Calu3 (cell line): ENCODE measurements around the gene RAF1. TPM values are rescaled to one million over a fixed set of nuclear protein-coding genes. Genes with fewer than 3 reads are reported as not detected.

Experiments
- BruUV-seq: library from RNA; stranded (reverse); fragments of 400-500 nt; replicated peaks from 2 replicates; lab custom pipeline; 2021; lab: Mats Ljungman, UMichigan
- CTCF ChIA-PET: fragments of 300-600 bp; sonication (Branson Sonifier 250); formaldehyde crosslinking; loops from one replicate; lab custom pipeline; 2022; ENCODE audit warnings: antibody characterized with exemption; lab: Charles Lee
- DNase-seq: peaks from one replicate; pipeline ENCODE4 v3.0.0; 2022
- H3K27ac Mint-ChIP-seq: one replicate; pipeline ENCODE4 v1.8.0; 2022; ENCODE audit warnings: mixed read lengths; ENCODE audit not compliant: unreplicated experiment
- H3K27me3 Mint-ChIP-seq: one replicate; pipeline ENCODE4 v1.8.0; 2022; ENCODE audit warnings: mixed read lengths; ENCODE audit not compliant: unreplicated experiment
- H3K36me3 Mint-ChIP-seq: one replicate; pipeline ENCODE4 v1.8.0; 2022; ENCODE audit warnings: mild to moderate bottlenecking, moderate library complexity, mixed read lengths; ENCODE audit not compliant: insufficient read depth, unreplicated experiment
- H3K4me1 Mint-ChIP-seq: one replicate; pipeline ENCODE4 v1.8.0; 2022; ENCODE audit warnings: mild to moderate bottlenecking, low read depth, mixed read lengths; ENCODE audit not compliant: unreplicated experiment
- H3K4me3 Mint-ChIP-seq: one replicate; pipeline ENCODE4 v1.8.0; 2022; ENCODE audit warnings: mild to moderate bottlenecking, low read depth, moderate library complexity, mixed read lengths; ENCODE audit not compliant: unreplicated experiment
- H3K9me3 Mint-ChIP-seq: one replicate; pipeline ENCODE4 v1.8.0; 2022; ENCODE audit warnings: low read depth, mixed read lengths; ENCODE audit not compliant: unreplicated experiment
- intact Hi-C: fragments of 100-400 bp; cut with micrococcal nuclease; formaldehyde crosslinking; loops from one replicate; pipeline ENCODE4 v1.10.0; 2022; ENCODE audit not compliant: unreplicated experiment
- total RNA-seq: library from RNA; stranded (reverse); gene quantifications from 2 replicates; pipeline ENCODE4 v1.2.3, GENCODE V29; 2022
- TF ChIP-seq, protein P1 (sequence below): fragments of 200-600 bp; IDR thresholded peaks from one replicate; pipeline ENCODE4 v1.8.0; 2022; ENCODE audit warnings: antibody characterized with exemption; ENCODE audit not compliant: unreplicated experiment

RAF1 gene
- total RNA-seq, 1 experiment from 2014 or later: 69.3 TPM

DNA sequence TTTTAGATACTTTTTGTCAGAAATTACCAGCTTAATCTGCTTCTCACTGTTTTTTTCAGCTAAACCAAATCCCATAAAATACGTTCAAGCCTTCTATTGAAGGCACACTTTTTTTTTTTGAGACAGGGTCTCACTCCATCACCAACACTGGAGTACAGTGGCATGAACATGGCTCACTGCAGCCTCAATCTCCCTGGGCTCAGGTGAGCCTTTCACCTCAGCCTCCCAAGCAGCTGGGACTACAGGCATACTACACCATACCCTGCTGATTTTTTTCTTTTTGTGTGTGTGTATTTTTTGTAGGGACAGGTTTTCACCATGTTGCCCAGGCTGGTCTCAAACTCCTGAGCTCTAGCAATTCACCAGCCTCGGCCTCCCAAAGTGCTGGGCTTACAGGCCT lies 3.7 kb downstream of the RAF1 start:
- CTCF ChIA-PET: interaction anchor here (0.6 to 0.7 kb wide), 2 partner anchors 41 to 67 kb away, joined by 3 to 4 read pairs; no protein-coding TSS in a partner anchor
- BruUV-seq: no TSS peak
- H3K36me3 Mint-ChIP-seq: peaks cover 31% of the 10 kb centered on the region
- no peaks in the 10 kb centered on the region for H3K27me3 Mint-ChIP-seq
- DNase-seq: no peak
- H3K4me1 Mint-ChIP-seq: peaks cover 30% of the 10 kb centered on the region
- intact Hi-C loops: loop anchor here (5.0 kb wide), 1 partner anchor 33 kb away; no protein-coding TSS in a partner anchor
- H3K27ac Mint-ChIP-seq: no peak overlapping the region
- TF ChIP-seq, protein P1, sequence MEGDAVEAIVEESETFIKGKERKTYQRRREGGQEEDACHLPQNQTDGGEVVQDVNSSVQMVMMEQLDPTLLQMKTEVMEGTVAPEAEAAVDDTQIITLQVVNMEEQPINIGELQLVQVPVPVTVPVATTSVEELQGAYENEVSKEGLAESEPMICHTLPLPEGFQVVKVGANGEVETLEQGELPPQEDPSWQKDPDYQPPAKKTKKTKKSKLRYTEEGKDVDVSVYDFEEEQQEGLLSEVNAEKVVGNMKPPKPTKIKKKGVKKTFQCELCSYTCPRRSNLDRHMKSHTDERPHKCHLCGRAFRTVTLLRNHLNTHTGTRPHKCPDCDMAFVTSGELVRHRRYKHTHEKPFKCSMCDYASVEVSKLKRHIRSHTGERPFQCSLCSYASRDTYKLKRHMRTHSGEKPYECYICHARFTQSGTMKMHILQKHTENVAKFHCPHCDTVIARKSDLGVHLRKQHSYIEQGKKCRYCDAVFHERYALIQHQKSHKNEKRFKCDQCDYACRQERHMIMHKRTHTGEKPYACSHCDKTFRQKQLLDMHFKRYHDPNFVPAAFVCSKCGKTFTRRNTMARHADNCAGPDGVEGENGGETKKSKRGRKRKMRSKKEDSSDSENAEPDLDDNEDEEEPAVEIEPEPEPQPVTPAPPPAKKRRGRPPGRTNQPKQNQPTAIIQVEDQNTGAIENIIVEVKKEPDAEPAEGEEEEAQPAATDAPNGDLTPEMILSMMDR: no peak
- H3K9me3 Mint-ChIP-seq: no peaks in the 10 kb centered on the region
- no peak overlapping the region for H3K4me3 Mint-ChIP-seq

DNA sequence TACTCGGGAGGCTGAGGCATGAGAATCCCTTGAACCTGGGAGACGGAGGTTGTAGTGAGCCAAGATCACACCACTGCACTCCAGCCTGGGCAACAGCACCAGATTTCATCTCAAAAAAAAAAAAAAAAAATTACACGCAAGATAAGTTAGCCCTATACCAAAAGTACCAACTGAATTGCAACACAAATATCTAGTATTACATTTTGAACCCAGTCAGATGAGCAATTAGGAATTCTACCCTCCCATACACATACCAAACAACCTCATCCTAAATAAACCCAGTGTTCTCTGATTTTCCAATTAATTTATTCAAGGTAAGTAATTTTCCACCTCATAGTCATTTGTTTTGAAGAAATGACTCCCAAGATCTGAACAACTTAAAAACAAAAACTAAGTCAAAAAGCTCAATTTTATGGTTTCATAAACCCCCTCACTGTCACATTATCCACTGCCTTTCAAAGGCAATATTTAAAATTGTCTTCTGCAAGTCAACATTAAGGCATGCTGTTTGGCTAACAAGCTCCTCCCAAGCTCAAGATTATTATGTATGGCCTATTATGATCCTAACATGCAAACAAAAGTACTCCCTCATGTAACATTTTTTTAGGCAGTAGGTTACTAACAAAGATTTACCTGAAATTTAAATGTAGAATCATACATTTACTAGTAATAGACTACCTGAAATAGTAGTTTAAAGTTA lies 4.5 kb downstream of the RAF1 start:
- CTCF ChIA-PET: no interaction called here
- Mint-ChIP-seq H3K27me3 (no peaks in the 10 kb centered on the region), H3K4me3 (no peak overlapping the region), H3K27ac (no peak overlapping the region), H3K9me3 (no peaks in the 10 kb centered on the region), H3K4me1 (peaks cover 30% of the 10 kb centered on the region), H3K36me3 (peaks cover 27% of the 10 kb centered on the region)
- BruUV-seq: no TSS peak
- intact Hi-C loops: loop anchor here (5.0 kb wide), 1 partner anchor 32 kb away; no protein-coding TSS in a partner anchor
- TF ChIP-seq, protein P1: no peak
- no peak for DNase-seq

DNA sequence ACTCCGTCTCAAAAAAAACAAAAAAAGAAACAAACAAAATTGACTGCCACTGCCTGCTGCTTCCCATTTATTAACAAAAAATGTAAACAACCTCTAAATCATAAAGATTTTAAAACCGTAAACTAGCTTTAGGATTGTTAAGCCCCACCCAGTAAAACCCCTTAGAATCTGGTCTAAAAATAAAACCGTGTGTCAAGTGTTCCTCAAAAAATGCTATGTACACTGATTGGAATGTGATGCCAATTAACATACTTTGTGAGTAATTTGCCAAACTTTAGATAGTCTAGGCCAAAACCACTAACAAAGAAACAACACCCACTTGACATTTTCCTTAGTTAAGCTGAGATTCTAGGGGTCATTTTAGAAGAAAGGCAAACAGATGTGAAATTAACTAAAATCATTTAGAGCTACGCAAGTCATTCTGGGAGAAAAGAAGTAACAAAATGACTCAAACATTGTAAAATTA lies 5.3 kb downstream of the RAF1 start:
- TF ChIP-seq, protein P1: no peak
- H3K27me3 Mint-ChIP-seq: no peaks in the 10 kb centered on the region
- CTCF ChIA-PET: no interaction called here
- BruUV-seq: no TSS peak
- intact Hi-C loops: no loop called here
- no peak for DNase-seq
- no peaks in the 10 kb centered on the region for H3K9me3 Mint-ChIP-seq
- peaks cover 30% of the 10 kb centered on the region for H3K4me1 Mint-ChIP-seq
- H3K4me3 Mint-ChIP-seq: no peak overlapping the region
- H3K36me3 Mint-ChIP-seq: peaks cover 19% of the 10 kb centered on the region
- H3K27ac Mint-ChIP-seq: no peak overlapping the region

- Mint-ChIP-seq H3K4me3 (no peak overlapping the region), H3K4me1 (peaks cover 22% of the 10 kb centered on the region), H3K27me3 (no peaks in the 10 kb centered on the region), H3K9me3 (no peaks in the 10 kb centered on the region), H3K27ac (no peak overlapping the region), H3K36me3 (peaks cover 4% of the 10 kb centered on the region)
- CTCF ChIA-PET: no interaction called here
- BruUV-seq: no TSS peak
- TF ChIP-seq, protein P1: no peak
- DNase-seq: no peak
- intact Hi-C loops: no loop called here
Measured at GRCh38 chr3:12656850-12657249, 7.1 kb downstream of the RAF1 start.
